Astrocyte (in vitro differentiated cells and primary cell): ENCODE results near the gene LRRC30. TPM values are rescaled to one million over a fixed set of nuclear protein-coding genes. Genes with fewer than 3 reads are reported as not detected.
A peak's percentile ranks its signal among the peaks of the same experiment; 100 is the strongest.
"Not testable (repeated sequence)": the region's sequence is repeated elsewhere in the genome, so short reads cannot be mapped to it uniquely, and the experiment has no call there.

Source experiments
- DNase-seq: peaks from one replicate; pipeline ENCODE4 v3.0.0-alpha.2; 2010; ENCODE audit warnings: low read depth
- FAIRE-seq: peaks from 2 replicates; lab custom pipeline; 2011; peaks lifted over from hg19 to GRCh38; lab: Jason Lieb, UNC
- H2AFZ ChIP-seq: 2 replicates; pipeline ENCODE4 v1.6.0; 2012; ENCODE audit warnings: low read depth, low read length, inconsistent platforms
- H3K27ac ChIP-seq: 2 replicates; pipeline ENCODE4 v1.5.1; 2011; ENCODE audit warnings: low read depth, low read length, inconsistent platforms
- H3K27me3 ChIP-seq: 2 replicates; pipeline ENCODE4 v1.6.0; 2011; ENCODE audit warnings: low read length, inconsistent platforms; ENCODE audit not compliant: insufficient read depth
- H3K36me3 ChIP-seq: 2 replicates; pipeline ENCODE4 v1.5.1; 2011; ENCODE audit warnings: low read length, inconsistent platforms; ENCODE audit not compliant: insufficient read depth
- H3K4me1 ChIP-seq: 2 replicates; pipeline ENCODE4 v1.5.1; 2011; ENCODE audit warnings: low read length, inconsistent platforms; ENCODE audit not compliant: insufficient read depth
- H3K4me2 ChIP-seq: 2 replicates; pipeline ENCODE4 v1.6.0; 2012; ENCODE audit warnings: low read length, inconsistent platforms
- H3K4me3 ChIP-seq: 2 replicates; pipeline ENCODE4 v1.5.1; 2011; ENCODE audit warnings: low read depth, mild to moderate bottlenecking, low read length, inconsistent platforms; ENCODE audit not compliant: insufficient read depth
- H3K79me2 ChIP-seq: 2 replicates; pipeline ENCODE4 v1.6.0; 2012; ENCODE audit warnings: mild to moderate bottlenecking, low read length, inconsistent platforms; ENCODE audit not compliant: insufficient read depth
- H3K9ac ChIP-seq: 2 replicates; pipeline ENCODE4 v1.6.0; 2012; ENCODE audit warnings: mild to moderate bottlenecking, low read length, inconsistent platforms
- H3K9me3 ChIP-seq: 2 replicates; pipeline ENCODE4 v1.5.1; 2012; ENCODE audit warnings: low read depth, mild to moderate bottlenecking, low read length, inconsistent platforms; ENCODE audit not compliant: insufficient read depth
- H4K20me1 ChIP-seq: 2 replicates; pipeline ENCODE4 v1.6.0; 2012; ENCODE audit warnings: low read length, inconsistent platforms; ENCODE audit not compliant: insufficient read depth
- H3K27ac Mint-ChIP-seq: one replicate; pipeline ENCODE4 v1.8.0; 2021; ENCODE audit warnings: mild to moderate bottlenecking, mixed read lengths; ENCODE audit not compliant: unreplicated experiment
- H3K27me3 Mint-ChIP-seq: one replicate; pipeline ENCODE4 v1.8.0; 2021; ENCODE audit warnings: low read depth, mixed read lengths; ENCODE audit not compliant: unreplicated experiment
- H3K36me3 Mint-ChIP-seq: one replicate; pipeline ENCODE4 v1.8.0; 2021; ENCODE audit warnings: low read depth, mixed read lengths; ENCODE audit not compliant: unreplicated experiment
- H3K4me1 Mint-ChIP-seq: one replicate; pipeline ENCODE4 v1.8.0; 2021; ENCODE audit warnings: low read depth, mixed read lengths; ENCODE audit not compliant: unreplicated experiment
- H3K4me3 Mint-ChIP-seq: one replicate; pipeline ENCODE4 v1.8.0; 2021; ENCODE audit warnings: mild to moderate bottlenecking, moderate library complexity, mixed read lengths; ENCODE audit not compliant: unreplicated experiment
- H3K9me3 Mint-ChIP-seq: one replicate; pipeline ENCODE4 v1.8.0; 2021; ENCODE audit warnings: mild to moderate bottlenecking, mixed read lengths; ENCODE audit not compliant: unreplicated experiment
- EZH2 ChIP-seq: IDR thresholded peaks from 2 replicates; pipeline ENCODE4 v1.6.1; 2012; ENCODE audit warnings: mild to moderate bottlenecking, low read length, inconsistent platforms; ENCODE audit not compliant: insufficient read depth
- total RNA-seq: library from RNA; stranded (reverse); gene quantifications from 2 replicates; pipeline ENCODE4 v1.2.1, GENCODE V29; 2021
- TF ChIP-seq, protein P1 (sequence below): IDR thresholded peaks from 2 replicates; pipeline ENCODE4 v1.5.1; 2011; ENCODE audit warnings: low read depth, mild to moderate bottlenecking, inconsistent platforms, low read length, moderate library complexity; ENCODE audit not compliant: insufficient read depth

LRRC30 gene
- total RNA-seq, 1 donor from 2014 or later: not detected

DNA sequence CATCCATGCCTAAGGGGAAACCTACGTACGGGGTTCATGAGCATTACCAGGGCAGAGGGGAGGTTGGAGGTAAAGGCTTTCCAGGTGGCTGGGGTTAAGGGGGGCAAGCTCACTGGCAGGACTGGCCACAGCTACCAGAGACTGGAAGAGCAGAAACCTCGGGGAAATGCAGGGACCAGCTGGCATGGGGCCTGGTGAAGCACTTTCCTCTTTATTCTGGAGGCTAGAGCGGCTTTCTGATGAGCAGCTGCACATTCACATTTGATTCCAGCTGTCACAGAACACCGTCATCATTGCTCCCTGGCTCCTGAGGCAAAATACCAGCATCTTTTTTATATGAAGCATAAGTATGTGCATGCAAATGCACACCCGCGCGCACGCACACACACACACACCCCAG lies 28.7 kb upstream of the LRRC30 start:
- no peak overlapping the region for H3K4me3 Mint-ChIP-seq
- DNase-seq (no peak), FAIRE-seq (no peak)

DNA sequence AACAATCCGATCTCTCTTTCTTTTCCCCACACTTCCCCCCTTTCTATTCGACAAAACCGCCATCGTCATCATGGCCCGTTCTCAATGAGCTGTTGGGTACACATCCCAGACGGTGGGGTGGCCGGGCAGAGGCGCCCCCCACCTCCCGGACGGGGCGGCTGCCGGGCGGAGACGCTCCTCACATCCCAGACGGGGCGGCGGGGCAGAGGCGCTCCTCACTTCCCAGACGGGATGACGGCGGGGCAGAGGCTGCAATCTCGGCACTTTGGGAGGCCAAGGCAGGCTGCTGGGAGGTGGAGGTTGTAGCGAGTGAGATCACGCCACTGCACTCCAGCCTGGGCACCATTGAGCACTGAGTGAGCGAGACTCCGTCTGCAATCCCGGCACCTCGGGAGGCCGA lies 27.3 kb upstream of the LRRC30 start:
- not testable (repeated sequence) for H3K4me3 Mint-ChIP-seq, FAIRE-seq, H3K79me2 ChIP-seq, H3K4me1 ChIP-seq, H3K4me2 ChIP-seq, H3K9me3 Mint-ChIP-seq, H3K27me3 Mint-ChIP-seq, H3K4me3 ChIP-seq, H3K9ac ChIP-seq, DNase-seq, H4K20me1 ChIP-seq, H3K27ac ChIP-seq, H3K27me3 ChIP-seq, H3K9me3 ChIP-seq, H3K36me3 ChIP-seq, H3K4me1 Mint-ChIP-seq, H3K27ac Mint-ChIP-seq, H2AFZ ChIP-seq, H3K36me3 Mint-ChIP-seq

More for the DNA sequence above, 28.7 kb upstream of the LRRC30 start:
- TF ChIP-seq, protein P1, sequence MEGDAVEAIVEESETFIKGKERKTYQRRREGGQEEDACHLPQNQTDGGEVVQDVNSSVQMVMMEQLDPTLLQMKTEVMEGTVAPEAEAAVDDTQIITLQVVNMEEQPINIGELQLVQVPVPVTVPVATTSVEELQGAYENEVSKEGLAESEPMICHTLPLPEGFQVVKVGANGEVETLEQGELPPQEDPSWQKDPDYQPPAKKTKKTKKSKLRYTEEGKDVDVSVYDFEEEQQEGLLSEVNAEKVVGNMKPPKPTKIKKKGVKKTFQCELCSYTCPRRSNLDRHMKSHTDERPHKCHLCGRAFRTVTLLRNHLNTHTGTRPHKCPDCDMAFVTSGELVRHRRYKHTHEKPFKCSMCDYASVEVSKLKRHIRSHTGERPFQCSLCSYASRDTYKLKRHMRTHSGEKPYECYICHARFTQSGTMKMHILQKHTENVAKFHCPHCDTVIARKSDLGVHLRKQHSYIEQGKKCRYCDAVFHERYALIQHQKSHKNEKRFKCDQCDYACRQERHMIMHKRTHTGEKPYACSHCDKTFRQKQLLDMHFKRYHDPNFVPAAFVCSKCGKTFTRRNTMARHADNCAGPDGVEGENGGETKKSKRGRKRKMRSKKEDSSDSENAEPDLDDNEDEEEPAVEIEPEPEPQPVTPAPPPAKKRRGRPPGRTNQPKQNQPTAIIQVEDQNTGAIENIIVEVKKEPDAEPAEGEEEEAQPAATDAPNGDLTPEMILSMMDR: no peak
- TF ChIP-seq EZH2: no peak
- Histone ChIP-seq H3K4me2 (no peak overlapping the region), H3K27ac (no peak overlapping the region), H4K20me1 (no peaks in the 10 kb centered on the region), H3K9ac (no peak overlapping the region), H3K4me3 (no peak overlapping the region), H3K9me3 (no peaks in the 10 kb centered on the region), H3K4me1 (no peaks in the 10 kb centered on the region), H2AFZ (no peak overlapping the region), H3K27me3 (no peaks in the 10 kb centered on the region), H3K79me2 (no peaks in the 10 kb centered on the region), H3K36me3 (no peaks in the 10 kb centered on the region)
- peaks cover under 1% of the 10 kb centered on the region for H3K4me1 Mint-ChIP-seq
- H3K36me3 Mint-ChIP-seq: no peaks in the 10 kb centered on the region
- no peaks in the 10 kb centered on the region for H3K9me3 Mint-ChIP-seq
- no peak overlapping the region for H3K27ac Mint-ChIP-seq
- H3K27me3 Mint-ChIP-seq: peaks cover 7% of the 10 kb centered on the region

DNA sequence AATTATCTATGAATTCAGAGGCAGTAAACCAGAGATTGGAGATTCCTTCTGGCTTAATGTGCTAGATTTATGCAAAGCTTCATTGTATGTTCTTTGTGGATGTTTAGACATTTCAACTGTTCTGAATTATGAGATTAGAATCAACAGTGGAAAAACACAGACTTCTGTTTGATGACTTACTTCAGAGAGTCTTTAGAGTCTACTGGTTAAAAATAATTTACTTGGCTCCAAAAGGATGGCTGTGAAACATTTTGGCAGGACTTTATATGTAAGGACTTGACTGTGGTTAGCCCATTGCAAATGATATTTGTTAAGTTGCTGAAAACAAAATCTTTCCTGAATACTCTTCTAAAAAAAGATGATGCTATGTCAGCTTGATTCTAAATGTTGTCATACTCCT lies 25.5 kb upstream of the LRRC30 start:
- no peak overlapping the region for H3K27ac ChIP-seq
- FAIRE-seq (no peak), DNase-seq (peak; percentile 12)
- H3K27me3 ChIP-seq: no peaks in the 10 kb centered on the region
- no peaks in the 10 kb centered on the region for H3K4me1 ChIP-seq
- no peak overlapping the region for H3K4me2 ChIP-seq
- TF ChIP-seq EZH2: no peak
- TF ChIP-seq, protein P1: no peak
- Mint-ChIP-seq H3K27ac (no peak overlapping the region), H3K4me3 (no peak overlapping the region), H3K36me3 (no peaks in the 10 kb centered on the region), H3K4me1 (peaks cover 9% of the 10 kb centered on the region), H3K27me3 (peaks cover 8% of the 10 kb centered on the region), H3K9me3 (no peaks in the 10 kb centered on the region)
- no peaks in the 10 kb centered on the region for H3K79me2 ChIP-seq
- H3K9me3 ChIP-seq: no peaks in the 10 kb centered on the region
- no peaks in the 10 kb centered on the region for H4K20me1 ChIP-seq
- H3K9ac ChIP-seq: no peak overlapping the region
- H3K4me3 ChIP-seq: no peak overlapping the region
- H2AFZ ChIP-seq: no peak overlapping the region
- no peaks in the 10 kb centered on the region for H3K36me3 ChIP-seq
